HCT116 (cell line): ENCODE measurements around the gene NR5A2. TPM values are rescaled to one million over a fixed set of nuclear protein-coding genes. Genes with fewer than 3 reads are reported as not detected.

ENCODE experiments used
- ATAC-seq: fragments of 200-7000 bp; cut with Tn5 transposase; 2 replicates; pipeline ENCODE4 v1.9.1; 2020; ENCODE audit warnings: mild to moderate bottlenecking, moderate library complexity
- BruUV-seq: library from RNA; stranded (reverse); fragments of 400-500 nt; replicated peaks from 2 replicates; lab custom pipeline; 2021; lab: Mats Ljungman, UMichigan
- CTCF ChIA-PET: fragments of 300-600 bp; sonication (Branson Sonifier 250); formaldehyde crosslinking; loops from one replicate; lab custom pipeline; 2021; ENCODE audit warnings: antibody characterized with exemption; lab: Charles Lee
- POLR2A ChIA-PET: fragments of 300-600, 350-600 bp; sonication (Branson Sonifier 250); formaldehyde crosslinking; loops from one replicate; lab custom pipeline; 2021; ENCODE audit warnings: antibody characterized with exemption; lab: Charles Lee
- RAD21 ChIA-PET, 2 experiments: fragments of 300-600 bp; sonication (Branson Sonifier 250); formaldehyde crosslinking; loops; one replicate each; lab custom pipeline; 2023; ENCODE audit warnings: low total read pairs in 2 of 2; ENCODE audit not compliant: uncharacterized antibody in 2 of 2, unreplicated experiment in 2 of 2, low non-redundant PET in 1 of 2; lab: Charles Lee
- DNase-seq: peaks from one replicate; pipeline ENCODE4 v3.0.0-alpha.2; 2010; ENCODE audit warnings: low read depth, low spot score
- H2AFZ ChIP-seq: fragments of 200-600 bp; shearing (Covaris generic), sonication (generic); 2 replicates; pipeline ENCODE4 v1.6.1; 2017; ENCODE audit warnings: low read depth, mixed run types, mixed read lengths, antibody characterized with exemption, low read length; ENCODE audit not compliant: poor library complexity, severe bottlenecking
- H3K27ac ChIP-seq: 2 replicates; pipeline ENCODE4 v1.5.1; 2012; ENCODE audit warnings: low read depth, low read length
- H3K27me3 ChIP-seq: fragments of 200-600 bp; sonication (generic); 2 replicates; pipeline ENCODE4 v1.6.1; 2016; ENCODE audit warnings: mixed run types, low read length, mixed read lengths; ENCODE audit not compliant: insufficient read depth
- H3K36me3 ChIP-seq, 2 experiments: fragments of 200-500 bp in 1 of 2; fragments of 200-600 bp in 1 of 2; sonication (Bioruptor generic) in 1 of 2; sonication (generic) in 1 of 2; 2 replicates each; pipeline versions ENCODE4 v1.5.1 to v1.6.1; 2014 to 2016; ENCODE audit warnings: low read length in 2 of 2, inconsistent platforms in 1 of 2, mixed read lengths in 1 of 2, mixed run types in 1 of 2; ENCODE audit not compliant: insufficient read depth in 2 of 2, control insufficient read depth in 1 of 2
- H3K4me1 ChIP-seq, 2 experiments: fragments of 200-600 bp in 1 of 2; sonication (generic) in 1 of 2; 2 replicates each; pipeline versions ENCODE4 v1.5.1 to v1.6.1; 2012 to 2017; ENCODE audit warnings: low read length in 2 of 2, inconsistent platforms in 1 of 2, mild to moderate bottlenecking in 1 of 2, mixed read lengths in 1 of 2, mixed run types in 1 of 2, moderate library complexity in 1 of 2; ENCODE audit not compliant: insufficient read depth in 2 of 2, control insufficient read depth in 1 of 2
- H3K4me2 ChIP-seq: fragments of 200-600 bp; sonication (generic); 2 replicates; pipeline ENCODE4 v1.6.1; 2017; ENCODE audit warnings: mixed run types, low read length, mixed read lengths
- H3K4me3 ChIP-seq, 2 experiments: fragments of 200-600 bp in 1 of 2; sonication (generic) in 1 of 2; replicated peaks in 1 of 2; 2 replicates each; pipeline ENCODE4 v1.5.1; 2011 to 2016; ENCODE audit warnings: low read length in 2 of 2, control low read depth in 1 of 2, low read depth in 1 of 2, mild to moderate bottlenecking in 1 of 2, mixed read lengths in 1 of 2, mixed run types in 1 of 2
- H3K79me2 ChIP-seq: fragments of 200-600 bp; sonication (generic); 2 replicates; pipeline ENCODE4 v1.6.1; 2017; ENCODE audit warnings: mild to moderate bottlenecking, mixed run types, low read length, moderate library complexity, mixed read lengths; ENCODE audit not compliant: insufficient read depth
- H3K9ac ChIP-seq: fragments of 200-600 bp; sonication (generic); 2 replicates; pipeline ENCODE4 v1.6.1; 2016; ENCODE audit warnings: low read length, mixed read lengths
- H3K9me2 ChIP-seq: fragments of 200-600 bp; sonication (generic), shearing (Covaris generic); 2 replicates; pipeline ENCODE4 v1.6.1; 2017; ENCODE audit warnings: mixed run types, mild to moderate bottlenecking, moderate library complexity; ENCODE audit not compliant: insufficient read depth
- H3K9me3 ChIP-seq, 2 experiments: fragments of 200-500 bp in 1 of 2; fragments of 200-600 bp in 1 of 2; sonication (Bioruptor generic) in 1 of 2; sonication (generic) in 1 of 2; 2 replicates each; pipeline ENCODE4 v1.6.1; 2014 to 2017; ENCODE audit warnings: low read length in 2 of 2, mixed read lengths in 2 of 2, inconsistent platforms in 1 of 2, low read depth in 1 of 2, mild to moderate bottlenecking in 1 of 2, mixed run types in 1 of 2, moderate library complexity in 1 of 2; ENCODE audit not compliant: control insufficient read depth in 1 of 2, insufficient read depth in 1 of 2
- H4K20me1 ChIP-seq: fragments of 200-600 bp; sonication (generic), shearing (Covaris generic); 2 replicates; pipeline ENCODE4 v1.6.1; 2017; ENCODE audit warnings: mixed run types, mild to moderate bottlenecking, moderate library complexity; ENCODE audit not compliant: insufficient read depth
- CEBPB ChIP-seq: IDR thresholded peaks from 2 replicates; pipeline ENCODE4 v1.6.1; 2012; ENCODE audit warnings: low read depth
- EGR1 ChIP-seq: IDR thresholded peaks from 2 replicates; pipeline ENCODE4 v1.6.1; 2012; ENCODE audit warnings: low read depth
- EZH2 ChIP-seq: fragments of 200-600 bp; sonication (generic); IDR thresholded peaks from 2 replicates; pipeline ENCODE4 v1.6.1; 2017; ENCODE audit warnings: antibody characterized with exemption, mixed run types
- EZH2phosphoT487 ChIP-seq: fragments of 200-600 bp; IDR thresholded peaks from 2 replicates; pipeline ENCODE4 v1.6.1; 2018; ENCODE audit warnings: antibody characterized with exemption, borderline replicate concordance
- RAD21 ChIP-seq: IDR thresholded peaks from 2 replicates; pipeline ENCODE4 v1.6.1; 2012; ENCODE audit warnings: low read depth, mild to moderate bottlenecking
- REST ChIP-seq: IDR thresholded peaks from 2 replicates; pipeline ENCODE4 v1.6.1; 2012; ENCODE audit warnings: low read depth
- SIN3A ChIP-seq: IDR thresholded peaks from 2 replicates; pipeline ENCODE4 v1.6.1; 2012; ENCODE audit warnings: low read depth
- SP1 ChIP-seq: IDR thresholded peaks from 2 replicates; pipeline ENCODE4 v1.6.1; 2012; ENCODE audit warnings: low read depth
- YY1 ChIP-seq: IDR thresholded peaks from 2 replicates; pipeline ENCODE4 v1.6.1; 2011; ENCODE audit warnings: low read length, low read depth, moderate library complexity, mild to moderate bottlenecking; ENCODE audit not compliant: insufficient replicate concordance; ENCODE audit errors: extremely low read depth
- ZNF274 ChIP-seq: fragments of 200-500 bp; sonication (Bioruptor generic); IDR thresholded peaks from 2 replicates; pipeline ENCODE4 v1.6.1; 2014; ENCODE audit warnings: mild to moderate bottlenecking, low read depth, low read length, inconsistent platforms
- intact Hi-C: fragments of 100-400 bp; cut with micrococcal nuclease; formaldehyde crosslinking; loops from 2 replicates; pipeline ENCODE4 v1.10.0; 2022
- total RNA-seq: library from RNA; stranded (reverse); gene quantifications from one replicate; pipeline ENCODE4 v1.2.1, GENCODE V29; 2021; ENCODE audit not compliant: unreplicated experiment
- TF ChIP-seq, protein P1 (sequence below): IDR thresholded peaks from 2 replicates; pipeline ENCODE4 v1.6.1; 2012

The NR5A2 gene
- total RNA-seq, 1 experiment from 2014 or later: 0.91 TPM

GRCh38 chr1:200198236-200198635 lies 170.7 kb downstream of the NR5A2 start:
- Histone ChIP-seq H4K20me1 (no peaks in the 10 kb centered on the region), H3K9me2 (no peaks in the 10 kb centered on the region), H3K9ac (no peak overlapping the region), H3K4me1 (no peaks in the 10 kb centered on the region), H3K4me2 (no peak overlapping the region), H3K4me3 (no peak overlapping the region), H3K27ac (no peak overlapping the region), H3K79me2 (no peaks in the 10 kb centered on the region), H2AFZ (no peak overlapping the region), H3K27me3 (no peaks in the 10 kb centered on the region), H3K9me3 (no peaks in the 10 kb centered on the region), H3K36me3 (no peaks in the 10 kb centered on the region)
- no peak for DNase-seq
- intact Hi-C loops: no loop called here
- RAD21 ChIA-PET: no interaction called here
- ATAC-seq: no peak
- BruUV-seq: no TSS peak
- POLR2A ChIA-PET: no interaction called here
- no peak for TF ChIP-seq SP1
- no peak for TF ChIP-seq REST
- TF ChIP-seq EZH2phosphoT487: no peak
- TF ChIP-seq SIN3A: no peak
- TF ChIP-seq CEBPB: no peak
- TF ChIP-seq, protein P1, sequence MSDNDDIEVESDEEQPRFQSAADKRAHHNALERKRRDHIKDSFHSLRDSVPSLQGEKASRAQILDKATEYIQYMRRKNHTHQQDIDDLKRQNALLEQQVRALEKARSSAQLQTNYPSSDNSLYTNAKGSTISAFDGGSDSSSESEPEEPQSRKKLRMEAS: no peak
- TF ChIP-seq EZH2: no peak
- no peak for TF ChIP-seq RAD21
- TF ChIP-seq EGR1: no peak
- TF ChIP-seq ZNF274: no peak
- TF ChIP-seq YY1: no peak
- CTCF ChIA-PET: interaction anchor here (0.8 kb wide), 1 partner anchor 9 kb away, joined by 3 read pairs; no protein-coding TSS in a partner anchor
